GM10248 (cell line): Measurements from ENCODE around the gene MEFV.

ENCODE experiments used
- CTCF ChIA-PET: fragments of 300-600 bp; sonication (Branson Sonifier 250); formaldehyde crosslinking; extraction: SDS; loops from one replicate; lab custom pipeline; 2021; ENCODE audit warnings: antibody characterized with exemption; lab: Yijun Ruan, JAX
- POLR2A ChIA-PET: fragments of 350-650 bp; sonication (Branson Sonifier 250); formaldehyde crosslinking; extraction: SDS; loops from one replicate; lab custom pipeline; 2020; ENCODE audit warnings: antibody characterized with exemption; lab: Yijun Ruan, JAX
- DNase-seq: peaks from one replicate; pipeline ENCODE4 v3.0.0; 2012; ENCODE audit errors: extremely low spot score
- CTCF ChIP-seq: IDR thresholded peaks from 2 replicates; pipeline ENCODE4 v1.5.1; 2012; ENCODE audit warnings: mild to moderate bottlenecking, low read depth; ENCODE audit errors: extremely low read depth, missing control alignments, control extremely low read depth

The MEFV gene

GRCh38 chr16:3234543-3234856, 21.9 kb downstream of the MEFV start:
- no peak for TF ChIP-seq CTCF
- ChIA-PET POLR2A (interaction anchor here (1.0 kb wide), 1 partner anchor 48 kb away, joined by 4 read pairs; the partner anchor contains the start of gene ZNF263), CTCF (interaction anchor here (1.3 kb wide), 1 partner anchor 10 kb away, joined by 3 read pairs; no protein-coding TSS in a partner anchor)

GRCh38 chr16:3223913-3224515, 32.4 kb downstream of the MEFV start:
- TF ChIP-seq CTCF: no peak
- POLR2A ChIA-PET: no interaction called here

More at GRCh38 chr16:3234543-3234856, 21.9 kb downstream of the MEFV start:
- DNase-seq: no peak

DNA sequence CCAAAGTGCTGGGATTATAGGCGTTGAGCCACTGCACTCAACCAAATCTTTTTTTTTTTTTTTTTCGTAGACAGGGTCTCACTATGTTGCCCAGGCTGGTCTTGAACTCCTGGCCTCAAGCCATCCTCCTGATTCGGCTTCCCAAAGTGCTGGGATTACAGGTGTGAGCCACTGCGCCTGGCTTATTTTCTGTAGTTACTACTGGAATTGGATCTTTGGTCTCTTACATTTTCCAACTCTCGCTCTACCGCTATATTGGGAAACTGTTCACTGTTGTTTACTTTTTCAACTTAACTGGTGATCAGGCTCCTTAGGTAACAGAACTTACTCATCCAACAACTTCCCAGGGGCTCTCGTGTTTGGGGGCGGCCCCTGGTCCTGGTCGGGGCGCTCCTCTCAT, 35.6 kb downstream of the MEFV start:
- ChIA-PET POLR2A (no interaction called here), CTCF (no interaction called here)

More at GRCh38 chr16:3223913-3224515, 32.4 kb downstream of the MEFV start:
- CTCF ChIA-PET: no interaction called here
- no peak for DNase-seq

GRCh38 chr16:3216263-3216640, 40.2 kb downstream of the MEFV start:
- DNase-seq: no peak
- CTCF ChIA-PET: interaction anchor here (1.1 kb wide), 1 partner anchor 18 kb away, joined by 3 read pairs; no protein-coding TSS in a partner anchor
- TF ChIP-seq CTCF: no peak
- POLR2A ChIA-PET: no interaction called here

More for the DNA sequence above, 35.6 kb downstream of the MEFV start:
- DNase-seq: no peak
- TF ChIP-seq CTCF: no peak

- no peak for TF ChIP-seq CTCF
- CTCF ChIA-PET: interaction anchor here (1.1 kb wide), 1 partner anchor 17 kb away, joined by 3 read pairs; no protein-coding TSS in a partner anchor
Observed at GRCh38 chr16:3215601-3216262, 40.7 kb downstream of the MEFV start.

GRCh38 chr16:3214904-3215600, 41.4 kb downstream of the MEFV start:
- POLR2A ChIA-PET: no interaction called here
- DNase-seq: no peak

More at GRCh38 chr16:3215601-3216262, 40.7 kb downstream of the MEFV start:
- POLR2A ChIA-PET: no interaction called here
- DNase-seq: no peak

More at GRCh38 chr16:3214904-3215600, 41.4 kb downstream of the MEFV start:
- CTCF ChIA-PET: no interaction called here
- no peak for TF ChIP-seq CTCF
